ENCODE measurements around the gene RUNX2.

GRCh38 chr6:45394586-45395095 is 66.5 kb downstream of the RUNX2 start:
- TF ChIP-seq, protein P1, sequence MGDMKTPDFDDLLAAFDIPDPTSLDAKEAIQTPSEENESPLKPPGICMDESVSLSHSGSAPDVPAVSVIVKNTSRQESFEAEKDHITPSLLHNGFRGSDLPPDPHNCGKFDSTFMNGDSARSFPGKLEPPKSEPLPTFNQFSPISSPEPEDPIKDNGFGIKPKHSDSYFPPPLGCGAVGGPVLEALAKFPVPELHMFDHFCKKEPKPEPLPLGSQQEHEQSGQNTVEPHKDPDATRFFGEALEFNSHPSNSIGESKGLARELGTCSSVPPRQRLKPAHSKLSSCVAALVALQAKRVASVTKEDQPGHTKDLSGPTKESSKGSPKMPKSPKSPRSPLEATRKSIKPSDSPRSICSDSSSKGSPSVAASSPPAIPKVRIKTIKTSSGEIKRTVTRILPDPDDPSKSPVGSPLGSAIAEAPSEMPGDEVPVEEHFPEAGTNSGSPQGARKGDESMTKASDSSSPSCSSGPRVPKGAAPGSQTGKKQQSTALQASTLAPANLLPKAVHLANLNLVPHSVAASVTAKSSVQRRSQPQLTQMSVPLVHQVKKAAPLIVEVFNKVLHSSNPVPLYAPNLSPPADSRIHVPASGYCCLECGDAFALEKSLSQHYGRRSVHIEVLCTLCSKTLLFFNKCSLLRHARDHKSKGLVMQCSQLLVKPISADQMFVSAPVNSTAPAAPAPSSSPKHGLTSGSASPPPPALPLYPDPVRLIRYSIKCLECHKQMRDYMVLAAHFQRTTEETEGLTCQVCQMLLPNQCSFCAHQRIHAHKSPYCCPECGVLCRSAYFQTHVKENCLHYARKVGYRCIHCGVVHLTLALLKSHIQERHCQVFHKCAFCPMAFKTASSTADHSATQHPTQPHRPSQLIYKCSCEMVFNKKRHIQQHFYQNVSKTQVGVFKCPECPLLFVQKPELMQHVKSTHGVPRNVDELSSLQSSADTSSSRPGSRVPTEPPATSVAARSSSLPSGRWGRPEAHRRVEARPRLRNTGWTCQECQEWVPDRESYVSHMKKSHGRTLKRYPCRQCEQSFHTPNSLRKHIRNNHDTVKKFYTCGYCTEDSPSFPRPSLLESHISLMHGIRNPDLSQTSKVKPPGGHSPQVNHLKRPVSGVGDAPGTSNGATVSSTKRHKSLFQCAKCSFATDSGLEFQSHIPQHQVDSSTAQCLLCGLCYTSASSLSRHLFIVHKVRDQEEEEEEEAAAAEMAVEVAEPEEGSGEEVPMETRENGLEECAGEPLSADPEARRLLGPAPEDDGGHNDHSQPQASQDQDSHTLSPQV (IDR thresholded peaks at IDR 0.05) = no peak
- TF ChIP-seq PKNOX1 (IDR thresholded peaks at IDR 0.05) (no peak), HDGF (IDR thresholded peaks at IDR 0.05) (no peak), SIX5 (IDR thresholded peaks at IDR 0.05; ENCODE audit: low read depth, low read length, severe bottlenecking) (no peak), CTCF (IDR thresholded peaks at IDR 0.05 in 2 of 3, conservative IDR thresholded peaks at IDR 0.05 in 1 of 3; ENCODE audit: control insufficient read depth in 2 of 3, extremely low read depth in 1 of 3, insufficient read depth in 1 of 3, low read depth in 3 of 3, low read length in 3 of 3) (no peak), EZH2 (IDR thresholded peaks at IDR 0.05; ENCODE audit: borderline replicate concordance, control insufficient read depth, low read depth, low read length) (no peak), CBX5 (IDR thresholded peaks at IDR 0.05; ENCODE audit: low read depth) (no peak), FOXK2 (IDR thresholded peaks at IDR 0.05) (no peak), SREBF2 (IDR thresholded peaks at IDR 0.05; ENCODE audit: low read length) (no peak), CBFB (IDR thresholded peaks at IDR 0.05; ENCODE audit: low read depth) (no peak), ZBTB40 (IDR thresholded peaks at IDR 0.05; ENCODE audit: borderline replicate concordance) (no peak), RAD21 (IDR thresholded peaks at IDR 0.05; ENCODE audit: insufficient read depth, low read depth, low read length) (no peak)
- TF ChIP-seq, protein P2, sequence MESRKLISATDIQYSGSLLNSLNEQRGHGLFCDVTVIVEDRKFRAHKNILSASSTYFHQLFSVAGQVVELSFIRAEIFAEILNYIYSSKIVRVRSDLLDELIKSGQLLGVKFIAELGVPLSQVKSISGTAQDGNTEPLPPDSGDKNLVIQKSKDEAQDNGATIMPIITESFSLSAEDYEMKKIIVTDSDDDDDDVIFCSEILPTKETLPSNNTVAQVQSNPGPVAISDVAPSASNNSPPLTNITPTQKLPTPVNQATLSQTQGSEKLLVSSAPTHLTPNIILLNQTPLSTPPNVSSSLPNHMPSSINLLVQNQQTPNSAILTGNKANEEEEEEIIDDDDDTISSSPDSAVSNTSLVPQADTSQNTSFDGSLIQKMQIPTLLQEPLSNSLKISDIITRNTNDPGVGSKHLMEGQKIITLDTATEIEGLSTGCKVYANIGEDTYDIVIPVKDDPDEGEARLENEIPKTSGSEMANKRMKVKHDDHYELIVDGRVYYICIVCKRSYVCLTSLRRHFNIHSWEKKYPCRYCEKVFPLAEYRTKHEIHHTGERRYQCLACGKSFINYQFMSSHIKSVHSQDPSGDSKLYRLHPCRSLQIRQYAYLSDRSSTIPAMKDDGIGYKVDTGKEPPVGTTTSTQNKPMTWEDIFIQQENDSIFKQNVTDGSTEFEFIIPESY (IDR thresholded peaks at IDR 0.05) = no peak
